HCT116 (cell line): ENCODE measurements around the gene BPIFB6. TPM values are rescaled to one million over a fixed set of nuclear protein-coding genes. Genes with fewer than 3 reads are reported as not detected.

Experiments
- ATAC-seq: fragments of 200-7000 bp; cut with Tn5 transposase; 2 replicates; pipeline ENCODE4 v1.9.1; 2020; ENCODE audit warnings: mild to moderate bottlenecking, moderate library complexity
- BruUV-seq: library from RNA; stranded (reverse); fragments of 400-500 nt; replicated peaks from 2 replicates; lab custom pipeline; 2021; lab: Mats Ljungman, UMichigan
- CTCF ChIA-PET: fragments of 300-600 bp; sonication (Branson Sonifier 250); formaldehyde crosslinking; loops from one replicate; lab custom pipeline; 2021; ENCODE audit warnings: antibody characterized with exemption; lab: Charles Lee
- POLR2A ChIA-PET: fragments of 300-600, 350-600 bp; sonication (Branson Sonifier 250); formaldehyde crosslinking; loops from one replicate; lab custom pipeline; 2021; ENCODE audit warnings: antibody characterized with exemption; lab: Charles Lee
- RAD21 ChIA-PET, 2 experiments: fragments of 300-600 bp; sonication (Branson Sonifier 250); formaldehyde crosslinking; loops; one replicate each; lab custom pipeline; 2023; ENCODE audit warnings: low total read pairs in 2 of 2; ENCODE audit not compliant: uncharacterized antibody in 2 of 2, unreplicated experiment in 2 of 2, low non-redundant PET in 1 of 2; lab: Charles Lee
- DNase-seq: peaks from one replicate; pipeline ENCODE4 v3.0.0-alpha.2; 2010; ENCODE audit warnings: low read depth, low spot score
- H2AFZ ChIP-seq: fragments of 200-600 bp; shearing (Covaris generic), sonication (generic); 2 replicates; pipeline ENCODE4 v1.6.1; 2017; ENCODE audit warnings: low read depth, mixed run types, mixed read lengths, antibody characterized with exemption, low read length; ENCODE audit not compliant: poor library complexity, severe bottlenecking
- H3K27ac ChIP-seq: 2 replicates; pipeline ENCODE4 v1.5.1; 2012; ENCODE audit warnings: low read depth, low read length
- H3K27me3 ChIP-seq: fragments of 200-600 bp; sonication (generic); 2 replicates; pipeline ENCODE4 v1.6.1; 2016; ENCODE audit warnings: mixed run types, low read length, mixed read lengths; ENCODE audit not compliant: insufficient read depth
- H3K36me3 ChIP-seq, 2 experiments: fragments of 200-500 bp in 1 of 2; fragments of 200-600 bp in 1 of 2; sonication (Bioruptor generic) in 1 of 2; sonication (generic) in 1 of 2; 2 replicates each; pipeline versions ENCODE4 v1.5.1 to v1.6.1; 2014 to 2016; ENCODE audit warnings: low read length in 2 of 2, inconsistent platforms in 1 of 2, mixed read lengths in 1 of 2, mixed run types in 1 of 2; ENCODE audit not compliant: insufficient read depth in 2 of 2, control insufficient read depth in 1 of 2
- H3K4me1 ChIP-seq, 2 experiments: fragments of 200-600 bp in 1 of 2; sonication (generic) in 1 of 2; 2 replicates each; pipeline versions ENCODE4 v1.5.1 to v1.6.1; 2012 to 2017; ENCODE audit warnings: low read length in 2 of 2, inconsistent platforms in 1 of 2, mild to moderate bottlenecking in 1 of 2, mixed read lengths in 1 of 2, mixed run types in 1 of 2, moderate library complexity in 1 of 2; ENCODE audit not compliant: insufficient read depth in 2 of 2, control insufficient read depth in 1 of 2
- H3K4me2 ChIP-seq: fragments of 200-600 bp; sonication (generic); 2 replicates; pipeline ENCODE4 v1.6.1; 2017; ENCODE audit warnings: mixed run types, low read length, mixed read lengths
- H3K4me3 ChIP-seq, 2 experiments: fragments of 200-600 bp in 1 of 2; sonication (generic) in 1 of 2; replicated peaks in 1 of 2; 2 replicates each; pipeline ENCODE4 v1.5.1; 2011 to 2016; ENCODE audit warnings: low read length in 2 of 2, control low read depth in 1 of 2, low read depth in 1 of 2, mild to moderate bottlenecking in 1 of 2, mixed read lengths in 1 of 2, mixed run types in 1 of 2
- H3K79me2 ChIP-seq: fragments of 200-600 bp; sonication (generic); 2 replicates; pipeline ENCODE4 v1.6.1; 2017; ENCODE audit warnings: mild to moderate bottlenecking, mixed run types, low read length, moderate library complexity, mixed read lengths; ENCODE audit not compliant: insufficient read depth
- H3K9ac ChIP-seq: fragments of 200-600 bp; sonication (generic); 2 replicates; pipeline ENCODE4 v1.6.1; 2016; ENCODE audit warnings: low read length, mixed read lengths
- H3K9me2 ChIP-seq: fragments of 200-600 bp; sonication (generic), shearing (Covaris generic); 2 replicates; pipeline ENCODE4 v1.6.1; 2017; ENCODE audit warnings: mixed run types, mild to moderate bottlenecking, moderate library complexity; ENCODE audit not compliant: insufficient read depth
- H3K9me3 ChIP-seq, 2 experiments: fragments of 200-500 bp in 1 of 2; fragments of 200-600 bp in 1 of 2; sonication (Bioruptor generic) in 1 of 2; sonication (generic) in 1 of 2; 2 replicates each; pipeline ENCODE4 v1.6.1; 2014 to 2017; ENCODE audit warnings: low read length in 2 of 2, mixed read lengths in 2 of 2, inconsistent platforms in 1 of 2, low read depth in 1 of 2, mild to moderate bottlenecking in 1 of 2, mixed run types in 1 of 2, moderate library complexity in 1 of 2; ENCODE audit not compliant: control insufficient read depth in 1 of 2, insufficient read depth in 1 of 2
- H4K20me1 ChIP-seq: fragments of 200-600 bp; sonication (generic), shearing (Covaris generic); 2 replicates; pipeline ENCODE4 v1.6.1; 2017; ENCODE audit warnings: mixed run types, mild to moderate bottlenecking, moderate library complexity; ENCODE audit not compliant: insufficient read depth
- ATF3 ChIP-seq: IDR thresholded peaks from 2 replicates; pipeline ENCODE4 v1.6.1; 2012
- CBX3 ChIP-seq: IDR thresholded peaks from 2 replicates; pipeline ENCODE4 v1.6.1; 2012; ENCODE audit warnings: low read depth
- CTCF ChIP-seq, 3 experiments: fragments of 200-600 bp in 1 of 3; sonication (generic) in 1 of 3; IDR thresholded peaks in 2 of 3; conservative IDR thresholded peaks in 1 of 3; 2 replicates each; pipeline ENCODE4 v1.5.1; 2012 to 2017; ENCODE audit warnings: low read depth in 2 of 3, low read length in 2 of 3, antibody characterized with exemption in 1 of 3, borderline replicate concordance in 1 of 3, control low read depth in 1 of 3, mild to moderate bottlenecking in 1 of 3, mixed read lengths in 1 of 3, mixed run types in 1 of 3, moderate library complexity in 1 of 3; ENCODE audit not compliant: insufficient read depth in 1 of 3
- ELF1 ChIP-seq: IDR thresholded peaks from 2 replicates; pipeline ENCODE4 v1.6.1; 2012; ENCODE audit warnings: low read depth, borderline replicate concordance
- EZH2 ChIP-seq: fragments of 200-600 bp; sonication (generic); IDR thresholded peaks from 2 replicates; pipeline ENCODE4 v1.6.1; 2017; ENCODE audit warnings: antibody characterized with exemption, mixed run types
- EZH2phosphoT487 ChIP-seq: fragments of 200-600 bp; IDR thresholded peaks from 2 replicates; pipeline ENCODE4 v1.6.1; 2018; ENCODE audit warnings: antibody characterized with exemption, borderline replicate concordance
- REST ChIP-seq: IDR thresholded peaks from 2 replicates; pipeline ENCODE4 v1.6.1; 2012; ENCODE audit warnings: low read depth
- SP1 ChIP-seq: IDR thresholded peaks from 2 replicates; pipeline ENCODE4 v1.6.1; 2012; ENCODE audit warnings: low read depth
- SRF ChIP-seq: IDR thresholded peaks from 2 replicates; pipeline ENCODE4 v1.6.1; 2012; ENCODE audit warnings: low read depth
- YY1 ChIP-seq: IDR thresholded peaks from 2 replicates; pipeline ENCODE4 v1.6.1; 2011; ENCODE audit warnings: low read length, low read depth, moderate library complexity, mild to moderate bottlenecking; ENCODE audit not compliant: insufficient replicate concordance; ENCODE audit errors: extremely low read depth
- ZBTB33 ChIP-seq: IDR thresholded peaks from 2 replicates; pipeline ENCODE4 v1.6.1; 2011; ENCODE audit warnings: mild to moderate bottlenecking, low read length, moderate library complexity; ENCODE audit not compliant: insufficient replicate concordance; ENCODE audit errors: extremely low read depth
- intact Hi-C: fragments of 100-400 bp; cut with micrococcal nuclease; formaldehyde crosslinking; loops from 2 replicates; pipeline ENCODE4 v1.10.0; 2022
- total RNA-seq: library from RNA; stranded (reverse); gene quantifications from one replicate; pipeline ENCODE4 v1.2.1, GENCODE V29; 2021; ENCODE audit not compliant: unreplicated experiment

Gene BPIFB6
- total RNA-seq, 1 experiment from 2014 or later: not detected

GRCh38 chr20:33063271-33063670, 31.8 kb downstream of the BPIFB6 start:
- no peaks in the 10 kb centered on the region for H3K9me2 ChIP-seq
- H2AFZ ChIP-seq: no peak overlapping the region
- no peaks in the 10 kb centered on the region for H3K79me2 ChIP-seq
- no peaks in the 10 kb centered on the region for H3K4me1 ChIP-seq
- no peak overlapping the region for H3K9ac ChIP-seq
- ChIA-PET RAD21 (no interaction called here), CTCF (no interaction called here)
- no TSS peak for BruUV-seq
- no peak for ATAC-seq
- DNase-seq: no peak
- H3K27me3 ChIP-seq: no peaks in the 10 kb centered on the region
- no peak for TF ChIP-seq EZH2
- TF ChIP-seq, all 23 proteins: peak for 0
- intact Hi-C loops: no loop called here
- H4K20me1 ChIP-seq: no peaks in the 10 kb centered on the region
- POLR2A ChIA-PET: no interaction called here
- no peak overlapping the region for H3K27ac ChIP-seq
- no peaks in the 10 kb centered on the region for H3K9me3 ChIP-seq
- no peaks in the 10 kb centered on the region for H3K36me3 ChIP-seq
- H3K4me3 ChIP-seq: no peak overlapping the region
- H3K4me2 ChIP-seq: no peak overlapping the region

GRCh38 chr20:33064572-33065287, 33.3 kb downstream of the BPIFB6 start:
- Histone ChIP-seq H2AFZ (no peak overlapping the region), H3K4me2 (no peak overlapping the region), H3K36me3 (no peaks in the 10 kb centered on the region), H3K27ac (no peak overlapping the region), H3K9me2 (no peaks in the 10 kb centered on the region), H4K20me1 (no peaks in the 10 kb centered on the region), H3K4me3 (no peak overlapping the region), H3K9ac (no peak overlapping the region), H3K27me3 (no peaks in the 10 kb centered on the region), H3K9me3 (no peaks in the 10 kb centered on the region), H3K4me1 (no peaks in the 10 kb centered on the region), H3K79me2 (no peaks in the 10 kb centered on the region)
- DNase-seq (no peak), ATAC-seq (no peak)
- intact Hi-C loops: no loop called here
- RAD21 ChIA-PET: no interaction called here
- POLR2A ChIA-PET: no interaction called here
- no TSS peak for BruUV-seq
- CTCF ChIA-PET: no interaction called here
- no peak for TF ChIP-seq SP1
- no peak for TF ChIP-seq ZBTB33
- no peak for TF ChIP-seq ELF1
- no peak for TF ChIP-seq CTCF (IDR thresholded peaks at IDR 0.05 in 2 of 3, conservative IDR thresholded peaks at IDR 0.05 in 1 of 3; ENCODE audit: borderline replicate concordance in 1 of 3, insufficient read depth in 1 of 3, low read depth in 2 of 3, low read length in 2 of 3)
- no peak for TF ChIP-seq SRF
- TF ChIP-seq EZH2phosphoT487: no peak
- TF ChIP-seq ATF3: no peak
- no peak for TF ChIP-seq CBX3
- TF ChIP-seq YY1: no peak
- no peak for TF ChIP-seq REST
